Activated CD8-positive, alpha-beta memory T cell treated with anti-CD3 and anti-CD28 coated beads for 4 hours (primary cell): ENCODE data around the gene CPT1A.
"Not testable (repeated sequence)": the region's sequence is repeated elsewhere in the genome, so short reads cannot be mapped to it uniquely, and the experiment has no call there.

Experiments
- DNase-seq, 2 donors: peaks; one replicate each; pipeline ENCODE4 v3.0.0-alpha.2; 2020; ENCODE audit warnings: low read depth in 2 of 2

Gene CPT1A

DNA sequence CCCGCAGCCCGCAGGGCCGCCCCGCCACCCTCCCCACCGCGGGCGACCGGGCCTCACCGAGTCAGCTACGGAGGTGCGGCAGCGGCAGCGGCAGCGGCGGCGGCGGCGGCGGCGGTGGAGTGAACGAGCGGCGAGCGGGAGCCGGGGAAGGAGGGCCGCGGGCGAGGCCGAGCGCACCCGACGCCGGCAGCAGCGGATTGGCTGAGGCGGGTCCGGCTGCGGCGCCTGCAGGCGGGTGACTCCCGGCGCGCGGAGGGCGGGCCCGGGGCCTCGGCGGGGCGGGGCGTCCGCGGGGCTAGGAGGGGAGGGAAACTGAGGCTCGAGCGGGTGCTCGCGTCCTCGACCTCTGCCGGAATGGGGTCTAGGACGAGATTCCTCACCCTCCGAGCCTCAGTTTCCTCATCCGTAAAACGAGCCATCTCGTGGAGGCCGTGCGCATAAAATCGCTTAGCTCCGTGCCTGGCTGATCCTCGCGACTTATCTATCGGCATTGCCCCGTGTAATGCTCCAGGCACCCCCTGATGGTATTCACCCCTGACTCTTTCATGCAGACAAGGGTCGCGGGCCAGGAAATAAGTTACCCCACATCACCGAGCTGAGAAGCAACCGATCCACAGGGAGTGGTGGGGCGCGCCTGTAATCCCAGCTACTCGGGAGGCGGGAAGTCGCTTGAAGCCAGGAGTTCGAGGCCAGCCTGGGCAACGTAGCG, at the start of gene CPT1A:
CPT1A (minus strand) TSS at position 199 of the 709 bp plus-strand sequence. CDS start 26,442 bp downstream, outside the sequence.
- no peak for DNase-seq

DNA sequence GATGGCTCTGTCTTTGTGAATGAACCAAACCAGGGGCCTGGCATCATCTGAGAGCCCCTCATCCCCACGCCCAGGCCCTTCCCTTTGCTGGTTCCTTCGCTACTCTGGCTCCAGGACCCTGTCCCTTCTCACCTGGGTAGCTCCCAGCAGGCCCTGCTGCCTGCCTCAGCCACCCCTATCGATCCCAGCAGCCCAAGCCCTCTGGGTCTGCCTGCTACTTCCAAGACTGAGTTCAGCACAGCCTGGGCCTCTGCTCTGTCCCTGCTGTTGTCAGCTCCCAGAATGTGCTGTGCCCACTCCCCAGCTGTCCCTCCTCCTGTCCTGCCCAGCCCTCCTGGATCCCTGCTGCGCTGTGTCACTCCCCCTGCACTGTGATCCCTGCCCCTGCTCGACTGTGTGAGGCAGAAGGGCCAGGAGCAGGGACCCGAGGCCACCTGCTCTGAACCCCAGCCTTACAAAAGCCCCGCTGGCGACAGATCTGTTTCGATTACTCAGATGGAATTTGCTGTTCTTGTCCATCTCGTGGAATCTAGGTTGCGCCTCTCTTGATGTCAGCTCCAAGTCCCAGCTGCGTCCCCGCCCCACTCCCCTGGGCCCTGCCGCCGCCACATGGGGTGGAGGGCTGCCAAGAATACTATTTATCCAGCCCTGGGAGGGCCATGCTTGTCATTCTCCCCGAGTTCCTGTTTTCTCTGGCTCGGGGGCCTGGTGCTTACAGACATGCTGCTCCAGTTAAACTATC, 48.9 kb upstream of the CPT1A start:
- no peak for DNase-seq

DNA sequence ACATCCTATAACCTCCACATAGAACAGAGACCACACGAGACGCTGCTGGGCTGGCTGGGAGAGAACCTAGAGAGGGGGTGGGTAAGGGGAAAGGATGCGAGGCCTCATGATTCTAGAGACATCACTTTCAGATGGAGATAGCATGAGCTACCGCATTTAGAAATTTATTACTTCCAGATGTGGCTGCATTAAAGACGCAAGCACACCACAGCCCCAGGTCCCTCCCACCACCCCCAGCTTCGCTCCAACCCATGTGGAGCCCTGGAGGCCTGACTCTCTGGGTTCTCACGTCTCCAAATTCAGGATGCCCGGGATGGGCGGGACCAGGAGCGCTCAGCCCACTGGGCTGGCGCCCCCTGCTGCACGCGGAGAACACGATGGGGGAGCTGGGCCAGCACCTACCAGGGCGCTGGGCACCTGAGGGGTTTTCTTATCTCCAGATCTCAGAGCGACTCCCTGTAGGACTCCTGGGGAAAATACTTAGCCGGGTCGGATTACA, 48.3 kb upstream of the CPT1A start:
- DNase-seq: no peak

GRCh38 chr11:68884827-68885226, 43.1 kb upstream of the CPT1A start:
- DNase-seq: not testable (repeated sequence)

DNA sequence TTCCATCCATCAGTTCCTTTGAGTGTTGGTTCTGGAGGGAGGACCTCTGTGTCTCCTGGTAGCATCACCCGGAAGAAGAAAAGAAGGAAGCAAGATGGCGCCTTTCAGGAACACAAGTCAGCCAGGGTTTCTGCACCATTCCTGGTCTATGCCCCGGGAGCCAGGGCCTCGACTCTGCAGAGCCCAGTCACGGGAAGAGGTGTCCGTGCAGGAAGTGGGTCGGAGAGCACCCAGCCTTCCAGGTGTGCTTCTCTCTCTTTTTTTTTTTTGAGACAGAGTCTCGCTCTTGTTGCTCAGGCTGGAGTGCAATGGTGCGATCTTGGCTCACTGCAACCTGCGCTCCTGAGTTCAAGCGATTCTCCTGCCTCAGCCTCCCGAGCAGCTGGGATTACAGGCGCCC, 40.7 kb upstream of the CPT1A start:
- DNase-seq: no peak

DNA sequence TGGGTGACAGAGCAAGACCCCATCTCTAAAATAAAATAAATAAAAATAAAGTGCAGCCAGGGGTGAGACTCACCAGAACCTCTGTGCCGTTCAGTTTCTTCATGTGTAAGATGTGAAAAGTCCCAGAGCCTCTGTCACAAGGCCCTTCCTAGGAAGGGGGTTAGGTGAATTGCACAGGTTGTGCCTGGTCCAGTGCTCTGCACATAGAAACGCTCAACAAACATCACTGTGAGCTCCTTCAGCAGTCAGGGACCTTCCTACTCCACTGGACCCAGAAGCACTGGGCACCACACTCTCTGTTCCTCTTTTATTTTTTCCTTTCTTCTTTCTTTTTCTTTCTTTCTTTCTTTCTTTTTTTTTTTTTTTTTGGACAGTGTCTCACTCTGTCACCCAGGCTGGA, 39.6 kb upstream of the CPT1A start:
- no peak for DNase-seq

- DNase-seq: no peak
Observed at GRCh38 chr11:68880851-68881250, 39.1 kb upstream of the CPT1A start.

DNA sequence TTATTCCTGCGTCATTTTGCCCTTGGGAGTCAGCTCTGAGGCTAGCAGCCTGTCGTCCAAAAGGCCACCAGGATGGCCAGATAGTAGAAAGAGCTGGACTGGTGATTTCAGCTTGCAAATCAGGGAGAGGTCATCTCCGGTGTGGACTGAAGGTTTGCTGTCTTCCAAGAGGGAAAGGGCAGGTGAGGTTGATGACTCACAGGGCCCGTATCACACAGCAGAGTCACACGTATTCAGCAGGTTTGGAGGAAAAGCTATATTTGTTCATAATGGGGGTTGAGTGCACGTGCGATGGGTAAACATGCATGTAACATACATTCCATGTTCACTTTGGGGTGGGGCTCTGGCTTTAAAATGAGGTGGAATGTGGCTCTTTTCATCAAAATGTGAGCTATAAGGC, 36.3 kb upstream of the CPT1A start:
- DNase-seq: no peak

GRCh38 chr11:68872216-68873003, 30.7 kb upstream of the CPT1A start:
- no peak for DNase-seq

DNA sequence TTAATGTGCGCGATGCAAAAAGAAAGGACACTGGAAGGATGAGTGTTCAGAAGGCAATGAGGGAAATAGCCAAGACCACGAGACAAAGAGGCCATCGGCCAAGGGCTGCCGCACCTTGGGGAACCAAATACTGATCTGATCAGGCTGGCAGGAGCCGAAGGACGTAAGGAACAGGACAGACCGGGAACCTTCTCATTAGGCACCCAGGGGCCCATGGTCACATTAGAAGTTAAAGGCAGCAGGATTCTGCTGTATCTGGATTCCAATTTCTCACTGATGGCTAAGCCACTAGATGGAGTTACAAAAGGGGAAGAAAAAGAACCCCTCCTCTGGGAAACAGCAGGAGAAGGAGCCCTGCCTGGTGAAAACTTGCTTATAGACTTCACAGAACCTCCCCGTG, 28.8 kb upstream of the CPT1A start:
- no peak for DNase-seq

DNA sequence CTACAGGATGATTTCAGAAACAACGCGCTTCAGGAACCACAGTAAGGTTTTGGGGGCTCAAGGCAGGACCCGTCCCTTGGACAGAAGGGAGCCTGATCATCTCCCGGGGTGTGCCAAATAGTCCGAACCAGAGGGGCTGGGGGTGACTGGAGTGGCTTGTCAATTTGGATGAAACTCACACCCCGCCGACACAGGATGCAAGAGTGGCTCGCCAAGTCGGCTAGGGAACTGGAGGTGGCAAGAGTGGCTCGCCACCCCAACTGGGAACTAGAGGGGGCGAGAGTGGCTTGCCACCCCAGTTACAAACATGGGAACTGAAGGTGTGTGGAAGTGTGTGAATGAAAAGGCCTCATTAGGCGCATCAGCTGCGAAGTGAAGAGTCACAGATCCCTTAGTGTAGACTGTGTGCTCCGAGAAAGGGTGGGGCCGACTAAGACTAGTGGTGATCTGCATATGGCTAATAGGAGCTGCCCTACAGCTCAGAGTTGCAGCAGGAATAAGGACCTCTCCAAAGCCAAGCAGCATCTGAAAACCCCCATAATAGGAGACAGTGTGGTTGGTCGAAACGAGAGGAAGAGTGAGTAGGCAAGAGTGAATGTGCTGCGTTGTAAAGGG, 26.6 kb upstream of the CPT1A start:
- no peak for DNase-seq

GRCh38 chr11:68867066-68867465, 25.4 kb upstream of the CPT1A start:
- DNase-seq: no peak

DNA sequence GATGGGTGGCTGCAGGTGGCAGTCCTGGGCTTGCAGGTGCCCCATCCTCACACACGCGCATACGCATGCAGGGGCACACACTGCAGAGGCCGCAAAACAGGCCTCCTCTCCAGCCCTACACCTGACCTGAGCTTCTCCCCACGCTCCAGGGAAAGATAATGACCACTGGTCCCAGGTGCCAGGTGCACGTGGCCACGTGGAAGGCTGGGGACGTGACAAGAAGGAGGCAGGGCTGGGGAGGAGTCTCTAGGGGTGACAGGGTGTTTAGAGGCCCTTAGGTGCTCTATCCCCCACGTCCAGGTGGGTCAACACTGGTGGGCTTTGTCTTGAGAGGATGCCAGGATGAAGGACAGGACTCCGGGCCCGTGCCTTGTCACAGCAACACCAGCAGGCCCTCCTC, 23.5 kb upstream of the CPT1A start:
- no peak for DNase-seq

GRCh38 chr11:68863553-68864265, 22.0 kb upstream of the CPT1A start:
- no peak for DNase-seq

- DNase-seq: no peak
Observed at GRCh38 chr11:68862421-68862820, 20.7 kb upstream of the CPT1A start.

GRCh38 chr11:68859123-68859522, 17.4 kb upstream of the CPT1A start:
- DNase-seq: no peak

- DNase-seq: no peak
Observed at GRCh38 chr11:68857037-68857586, 15.4 kb upstream of the CPT1A start.

DNA sequence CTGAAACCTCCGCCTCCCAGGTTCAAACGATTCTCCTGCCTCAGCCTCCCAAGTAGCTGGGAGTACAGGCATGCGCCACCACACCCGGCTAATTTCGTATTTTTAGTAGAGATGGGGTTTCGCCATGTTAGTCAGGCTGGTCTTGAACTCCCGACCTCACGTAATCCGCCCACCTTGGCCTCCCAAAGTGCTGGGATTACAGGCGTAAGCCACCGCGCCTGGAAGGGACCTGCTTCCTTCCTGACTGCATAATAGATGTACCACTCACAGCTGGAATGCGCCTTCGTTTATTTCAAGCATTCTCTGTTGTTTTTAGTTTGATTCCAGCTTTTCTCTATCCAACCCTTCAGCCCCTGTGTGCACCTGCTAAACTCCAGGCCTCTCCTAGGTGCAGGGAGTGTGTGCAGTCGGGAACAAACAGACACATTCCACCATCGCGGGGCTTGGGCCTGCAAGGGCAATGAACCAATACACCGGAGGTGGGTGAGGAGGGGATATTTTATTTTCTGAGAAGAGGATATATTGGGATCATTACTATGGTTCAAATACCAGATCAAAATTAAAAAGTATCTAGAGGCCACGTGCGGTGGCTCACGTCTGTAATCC, 14.8 kb upstream of the CPT1A start:
- not testable (repeated sequence) for DNase-seq

GRCh38 chr11:68855205-68855981, 13.7 kb upstream of the CPT1A start:
- no peak for DNase-seq
